Transverse colon (tissue), 4 donors: Measurements from ENCODE around the gene ZNF516. TPM values are rescaled to one million over a fixed set of nuclear protein-coding genes. Genes with fewer than 3 reads are reported as not detected.
A peak's percentile ranks its signal among the peaks of the same experiment; 100 is the strongest.

Experiments used
- DNase-seq: peaks from one replicate; pipeline ENCODE4 v3.0.0-alpha.2; 2019
- H3K27ac ChIP-seq, 4 donors: fragments of 200-600 bp; sonication (generic); 2 replicates each; pipeline ENCODE4 v1.5.1; 2016 to 2018; ENCODE audit warnings: inconsistent platforms in 4 of 4
- H3K27me3 ChIP-seq: fragments of 200-600 bp; sonication (generic); 2 replicates; pipeline ENCODE4 v1.5.1; 2017; ENCODE audit warnings: inconsistent platforms
- H3K36me3 ChIP-seq, 4 donors: fragments of 200-600 bp; sonication (generic); 2 replicates each; pipeline ENCODE4 v1.5.1; 2017 to 2019; ENCODE audit warnings: inconsistent platforms in 4 of 4
- H3K4me1 ChIP-seq, 4 donors: fragments of 200-600 bp; sonication (generic); 2 replicates each; pipeline ENCODE4 v1.5.1; 2017 to 2020; ENCODE audit warnings: inconsistent platforms in 4 of 4
- H3K4me3 ChIP-seq, 4 donors: fragments of 200-600 bp; sonication (generic); 1 replicate in 1 of 4; 2 replicates in 3 of 4; pipeline versions ENCODE4 v1.5.1 to v1.6.1; 2017 to 2019; ENCODE audit warnings: inconsistent platforms in 4 of 4
- H3K9me3 ChIP-seq, 2 donors: fragments of 200-600 bp; sonication (generic); 2 replicates each; pipeline ENCODE4 v1.5.1; 2017 to 2019; ENCODE audit warnings: inconsistent platforms in 2 of 2
- CTCF ChIP-seq, 5 experiments: fragments of 200-600 bp in 3 of 5; fragments of 450-650 bp in 2 of 5; sonication (generic) in 3 of 5; IDR thresholded peaks; 1 replicate in 2 of 5; 2 replicates in 3 of 5; pipeline ENCODE4 v1.5.1; 2016 to 2017; ENCODE audit warnings: antibody characterized with exemption in 5 of 5, inconsistent platforms in 3 of 5, mild to moderate bottlenecking in 2 of 5, moderate library complexity in 1 of 5
- EP300 ChIP-seq: sonication (generic); formaldehyde crosslinking; IDR thresholded peaks from one replicate; pipeline ENCODE4 v1.6.1; 2017; ENCODE audit warnings: antibody characterized with exemption, low read depth
- POLR2A ChIP-seq: fragments of 450-650 bp; IDR thresholded peaks from one replicate; pipeline ENCODE4 v1.6.1; 2016; ENCODE audit warnings: antibody characterized with exemption, mild to moderate bottlenecking, moderate library complexity
- POLR2AphosphoS5 ChIP-seq, 3 donors: sonication (generic); formaldehyde crosslinking; IDR thresholded peaks; one replicate each; pipeline ENCODE4 v1.6.1; 2016; ENCODE audit warnings: antibody characterized with exemption in 3 of 3
- WGBS, 2 donors: methylation state at CpG; one replicate each; pipeline ENCODE4 v1.1.5; 2018; ENCODE audit warnings: low coverage in 1 of 2; 5-methylcytosine and 5-hydroxymethylcytosine counted together
- in situ Hi-C, 4 donors: fragments of 200-750 bp; cut with MboI; loops; one replicate each; pipeline versions ENCODE4 v1.15.0 to v1.15.1; 2017; ENCODE audit warnings: low sequenced_read_pairs in 3 of 4, low pct_ligation_motif_present in 1 of 4, low pct_unique_long_range_greater_than_20kb in 1 of 4
- intact Hi-C: fragments of 100-400 bp; cut with DNase I; formaldehyde crosslinking; loops from one replicate; pipeline ENCODE4 v1.15.1; 2023; ENCODE audit warnings: low total_unique reads
- total RNA-seq, 4 donors: library from RNA; depleted of rRNA; stranded (reverse); fragments of >200 nt; gene quantifications; one replicate each; pipeline ENCODE4 v1.1.0, GENCODE V29; 2016

The ZNF516 gene
- total RNA-seq, 4 donors from 2014 or later, result 19.4 to 37.8 (median 26.7) TPM

GRCh38 chr18:76414936-76415621 is 80.0 kb downstream of the ZNF516 start:
- no peaks in the 10 kb centered on the region for H3K36me3 ChIP-seq
- no peak overlapping the region for H3K27ac ChIP-seq
- H3K4me1 ChIP-seq, result peaks cover 0 to 22% (median 4%) of the 10 kb centered on the region in 4 donors
- in situ Hi-C loops, result no loop called here
- TF ChIP-seq CTCF (IDR thresholded peaks at IDR 0.05), result no peak
- no peak for TF ChIP-seq EP300
- no peak for TF ChIP-seq POLR2A
- TF ChIP-seq POLR2AphosphoS5 (IDR thresholded peaks at IDR 0.05), result no peak
- intact Hi-C loops, result loop anchor here (5.0 kb wide), 1 partner anchor 582 kb away; no protein-coding TSS in a partner anchor
- H3K27me3 ChIP-seq, result no peaks in the 10 kb centered on the region
- 79 to 92% methylated on average over 10 to 17 of the region's 17 CpGs for WGBS, 2 donors
- no peaks in the 10 kb centered on the region for H3K9me3 ChIP-seq
- no peak for DNase-seq
- H3K4me3 ChIP-seq, result no peak overlapping the region

- no peak for TF ChIP-seq EP300
- no peak for TF ChIP-seq CTCF (IDR thresholded peaks at IDR 0.05)
- no peak for TF ChIP-seq POLR2AphosphoS5 (IDR thresholded peaks at IDR 0.05)
- no peak for TF ChIP-seq POLR2A
- H3K36me3 ChIP-seq, result no peaks in the 10 kb centered on the region
- intact Hi-C loops, result loop anchor here (5.0 kb wide), 1 partner anchor 584 kb away; no protein-coding TSS in a partner anchor
- peak; percentile 6 for DNase-seq
- H3K4me3 ChIP-seq, result no peak overlapping the region
- WGBS, 2 donors, result 82 to 86% methylated on average over 18 to 19 of the region's 19 CpGs
- H3K4me1 ChIP-seq, result peaks cover 0 to 22% (median 4%) of the 10 kb centered on the region in 4 donors
- no peaks in the 10 kb centered on the region for H3K9me3 ChIP-seq
- no peaks in the 10 kb centered on the region for H3K27me3 ChIP-seq
- in situ Hi-C loops, result no loop called here
- peak overlapping the region in 1 of 4 donors; percentile 1 for H3K27ac ChIP-seq
Observed at GRCh38 chr18:76412818-76413565, 82.0 kb downstream of the ZNF516 start.

- intact Hi-C loops (loop anchor here (5.0 kb wide), 1 partner anchor 585 kb away; no protein-coding TSS in a partner anchor), in situ Hi-C loops (no loop called here)
- WGBS, 2 donors, result 80 to 82% methylated on average over 2 to 21 of the region's 21 CpGs
- H3K36me3 ChIP-seq, result no peaks in the 10 kb centered on the region
- H3K9me3 ChIP-seq, result no peaks in the 10 kb centered on the region
- peak; percentile 9 for DNase-seq
- no peak overlapping the region for H3K4me3 ChIP-seq
- no peaks in the 10 kb centered on the region for H3K27me3 ChIP-seq
- peaks cover 0 to 22% (median 4%) of the 10 kb centered on the region in 4 donors for H3K4me1 ChIP-seq
- TF ChIP-seq POLR2AphosphoS5 (IDR thresholded peaks at IDR 0.05) (no peak), CTCF (IDR thresholded peaks at IDR 0.05) (no peak), EP300 (no peak), POLR2A (no peak)
- H3K27ac ChIP-seq, result peak overlapping the region in 1 of 4 donors; percentile 1
Observed at GRCh38 chr18:76412010-76412817, 82.8 kb downstream of the ZNF516 start.
